GM18505 (cell line): ENCODE measurements around the gene GCNT4.

Experiments used
- ATAC-seq: cut with Tn5 transposase; IDR thresholded peaks from one replicate; pipeline ENCODE4 v1.9.1; 2021; ENCODE audit not compliant: unreplicated experiment
- POLR2A ChIP-seq: IDR thresholded peaks from 4 replicates; pipeline ENCODE4 v1.6.1; 2011; ENCODE audit warnings: borderline replicate concordance; ENCODE audit not compliant: insufficient read depth, insufficient read length; ENCODE audit errors: extremely low read depth

Gene GCNT4

DNA sequence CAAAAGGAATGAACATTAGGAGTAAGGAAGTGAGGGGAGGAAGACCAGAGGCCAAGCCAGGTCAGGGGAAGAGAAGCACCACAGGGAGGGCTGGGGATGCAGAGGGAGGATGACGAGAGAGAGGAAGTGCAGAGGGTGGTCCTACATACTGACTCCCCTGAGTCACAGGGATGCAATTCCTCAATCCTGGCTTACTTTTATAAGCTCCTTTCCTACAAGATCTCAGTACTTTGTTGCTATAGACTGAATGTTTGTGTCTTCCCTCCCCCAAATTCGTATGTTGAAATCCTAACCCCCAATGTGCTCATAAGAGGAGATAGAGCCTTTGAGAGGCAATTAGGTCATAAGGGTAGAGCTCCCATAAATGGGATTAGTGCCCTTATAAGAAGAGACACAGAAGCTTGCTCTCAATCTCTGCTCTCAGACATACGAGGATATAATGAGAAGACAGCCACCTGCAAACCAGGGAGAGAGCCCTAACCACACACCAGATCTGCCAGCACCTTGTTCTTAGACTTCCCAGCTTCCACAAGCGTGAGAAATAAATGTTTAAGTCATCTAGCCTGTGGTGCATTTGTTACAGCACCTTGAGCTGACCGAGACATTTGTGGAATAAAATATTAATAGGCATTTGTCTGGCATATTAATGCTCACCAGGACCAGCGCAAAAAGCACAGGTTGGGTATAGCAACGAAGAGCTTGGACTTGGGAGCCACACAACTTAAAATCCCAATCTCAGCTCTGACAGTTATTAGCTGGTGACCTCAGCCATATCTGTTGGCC lies 33.4 kb downstream of the GCNT4 start:
- no peak for TF ChIP-seq POLR2A
- no peak for ATAC-seq

DNA sequence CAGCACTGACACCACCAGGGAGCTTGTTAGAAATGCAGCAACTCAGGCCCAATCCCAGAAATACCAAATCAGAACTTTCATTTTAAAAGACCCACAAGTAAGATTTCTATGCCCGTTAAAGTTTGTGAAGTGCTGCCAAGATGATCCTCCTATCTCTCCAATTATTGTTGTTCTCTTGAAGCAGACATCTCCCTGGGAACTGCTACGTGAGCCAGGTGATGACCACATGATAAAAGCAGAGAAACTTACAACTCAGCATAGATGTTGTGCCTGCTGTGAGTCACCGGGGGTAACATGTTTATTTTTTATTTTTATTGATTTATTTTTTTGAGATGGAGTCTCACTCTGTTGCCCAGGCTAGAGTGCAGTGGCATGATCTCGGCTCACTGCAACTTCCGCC lies 34.4 kb downstream of the GCNT4 start:
- no peak for TF ChIP-seq POLR2A

DNA sequence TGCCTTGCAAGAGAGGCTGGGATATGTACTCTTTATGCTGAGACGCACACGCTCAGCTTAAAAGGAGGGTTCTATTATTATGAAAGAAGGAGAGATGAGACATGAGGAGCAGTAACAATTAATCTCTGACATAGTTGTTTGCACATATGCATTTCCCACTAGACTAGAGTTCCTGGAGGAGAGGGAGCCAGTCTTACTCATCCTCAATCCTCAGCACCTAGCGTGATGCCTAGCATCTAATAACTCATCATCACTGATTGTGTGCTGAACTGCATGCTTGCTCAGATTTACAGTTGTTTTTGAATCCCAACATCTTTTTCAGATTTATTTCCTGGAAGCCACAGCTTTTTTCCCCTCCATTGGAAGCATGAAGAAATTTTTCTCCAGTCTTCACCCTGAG lies 35.5 kb downstream of the GCNT4 start:
- no peak for TF ChIP-seq POLR2A
- no peak for ATAC-seq

More for the DNA sequence above, 34.4 kb downstream of the GCNT4 start:
- ATAC-seq, result no peak

DNA sequence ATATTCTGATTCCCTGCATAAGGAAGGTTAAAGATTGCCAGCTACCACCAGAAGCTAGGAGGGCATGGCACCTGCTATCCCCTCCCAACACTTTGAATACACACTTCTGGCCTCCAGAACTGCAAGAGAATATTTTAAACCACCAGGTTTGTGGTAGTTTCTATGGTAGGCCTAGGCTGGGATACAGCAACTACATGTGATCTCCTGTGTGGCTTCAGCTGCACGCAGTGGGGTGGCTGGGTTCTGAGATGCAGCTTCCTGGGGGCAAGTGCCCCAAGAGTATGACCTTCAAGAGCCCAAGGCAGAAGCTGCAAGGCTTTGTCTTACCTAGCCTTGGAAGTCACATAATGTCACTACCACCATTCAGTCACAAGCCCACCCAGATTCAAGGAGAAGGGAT lies 39.6 kb downstream of the GCNT4 start:
- TF ChIP-seq POLR2A, result no peak
- ATAC-seq, result no peak

DNA sequence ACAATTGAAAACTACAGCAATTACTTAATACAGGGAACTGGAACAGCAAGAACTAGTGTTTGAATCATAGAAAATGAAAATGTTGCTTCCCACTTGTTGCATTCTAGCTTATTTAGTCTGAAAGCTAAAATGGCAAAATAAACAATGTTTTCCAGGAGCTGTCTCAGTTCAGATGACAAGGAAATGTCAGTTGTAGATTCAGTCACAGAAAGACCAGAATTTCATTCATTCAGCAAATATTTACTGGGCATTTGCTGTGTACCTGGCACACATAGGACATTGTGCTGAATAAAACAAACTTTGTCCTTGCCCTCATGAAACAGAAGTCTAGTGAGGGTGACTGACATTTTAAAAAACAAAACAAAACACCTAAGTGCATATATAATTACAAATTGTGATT lies 41.5 kb downstream of the GCNT4 start:
- no peak for ATAC-seq
- no peak for TF ChIP-seq POLR2A

DNA sequence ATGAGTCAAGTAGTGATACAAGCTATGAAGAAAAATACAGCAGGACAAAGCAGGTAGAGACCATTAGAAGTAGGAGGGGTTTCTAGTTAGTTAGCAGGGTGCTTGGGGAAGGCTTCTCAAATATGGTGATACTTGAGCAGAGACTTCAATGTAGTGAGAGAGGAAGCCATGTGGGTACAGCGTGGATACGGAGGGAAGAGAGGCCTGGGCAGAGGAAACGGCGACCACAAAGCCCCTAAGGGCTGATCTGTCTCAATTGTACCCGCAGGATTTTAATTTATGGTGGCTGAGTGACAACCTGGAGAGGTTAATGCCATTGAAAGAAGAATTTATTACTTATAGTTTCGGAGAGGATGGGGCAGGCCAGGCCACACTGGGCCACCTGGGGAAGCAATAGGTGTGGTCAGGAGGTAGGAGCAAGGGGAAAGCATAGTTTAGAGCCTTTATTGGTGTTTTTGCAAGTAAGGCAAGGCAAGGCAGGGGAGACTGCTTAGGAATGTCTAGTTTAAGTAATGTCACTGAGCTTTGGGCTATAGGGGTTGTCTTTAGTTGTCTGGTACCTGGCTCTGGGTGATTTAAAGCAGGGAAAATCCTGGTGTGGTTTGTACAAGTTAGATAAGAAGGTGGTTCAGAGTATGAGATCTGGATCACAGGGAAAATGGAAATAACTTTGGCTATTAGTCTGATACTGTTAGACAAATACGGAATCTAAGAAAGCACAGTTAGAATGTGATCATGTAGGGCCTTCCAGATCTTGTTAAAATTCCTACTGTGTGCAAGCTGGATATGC lies 42.6 kb downstream of the GCNT4 start:
- no peak for ATAC-seq
- TF ChIP-seq POLR2A, result no peak

DNA sequence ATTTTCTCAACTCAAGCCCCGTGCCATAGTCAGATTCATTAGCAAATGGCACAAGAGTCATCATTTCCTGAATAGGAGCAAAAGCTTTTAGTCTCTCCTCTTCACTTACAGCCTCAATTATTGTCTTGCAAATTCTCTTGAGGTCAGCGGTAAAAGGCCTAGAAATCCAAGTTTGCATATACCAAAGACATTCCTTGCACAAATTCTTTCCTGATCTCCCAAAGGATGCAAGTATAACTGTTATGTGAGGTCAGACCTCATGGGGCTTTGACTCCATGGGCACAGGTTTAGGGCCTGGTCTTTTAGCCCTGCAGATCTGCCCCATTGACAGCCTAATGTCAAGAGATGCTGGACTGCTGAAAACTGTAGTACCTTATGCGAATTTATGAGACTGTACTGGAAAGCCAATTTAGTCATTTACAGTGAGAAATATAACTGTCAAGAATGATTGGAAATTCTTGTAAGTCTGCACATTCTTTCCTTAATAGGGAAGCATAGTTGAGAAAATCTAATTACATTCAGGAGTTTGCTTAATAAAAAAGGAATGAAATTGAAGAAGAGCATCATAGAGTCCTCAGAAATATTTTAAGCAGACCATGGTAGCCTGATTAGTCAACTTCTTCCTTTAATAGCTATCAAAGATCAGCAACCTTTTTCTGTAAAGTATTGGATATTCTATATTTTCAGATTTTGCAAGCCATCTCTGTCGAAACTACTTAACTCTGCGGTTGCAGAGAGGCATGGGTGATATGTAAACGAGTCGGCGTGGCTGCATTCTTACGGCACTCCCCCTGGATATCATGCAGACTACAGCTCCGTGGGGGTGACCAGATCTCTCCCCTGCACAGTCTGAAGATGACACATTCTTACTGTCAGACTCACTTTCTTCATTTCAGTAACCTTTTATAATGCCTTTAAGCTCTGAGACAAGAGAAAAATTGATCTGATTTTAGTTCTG lies 45.2 kb downstream of the GCNT4 start:
- ATAC-seq, result no peak
- no peak for TF ChIP-seq POLR2A

DNA sequence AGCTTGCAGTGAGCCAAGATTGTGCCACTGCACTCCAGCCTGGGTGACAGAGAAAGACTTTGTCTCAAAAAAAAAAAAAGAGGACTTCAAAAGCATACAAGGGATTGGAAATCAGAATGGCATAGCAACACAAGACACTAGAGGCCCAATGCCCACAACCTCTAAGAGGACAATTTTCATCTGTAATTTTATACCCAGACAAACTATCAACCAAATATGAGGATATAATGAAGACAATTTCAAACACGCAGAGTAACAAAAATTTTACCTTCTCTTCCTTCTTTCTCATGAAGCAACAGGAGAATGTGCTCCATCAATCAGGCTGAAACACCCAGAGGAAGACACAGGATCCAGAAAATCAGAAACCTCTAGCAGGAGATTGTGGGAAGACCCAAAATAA lies 46.8 kb downstream of the GCNT4 start:
- ATAC-seq, result no peak
- no peak for TF ChIP-seq POLR2A
